ENCODE data around the gene KCNC4.

KCNC4 gene

GRCh38 chr1:110233861-110234260 is 23.7 kb downstream of the KCNC4 start:
- no peak for DNase-seq (ENCODE audit: low read depth)

GRCh38 chr1:110234691-110235090 is 24.6 kb downstream of the KCNC4 start:
- DNase-seq (ENCODE audit: low read depth) = no peak

GRCh38 chr1:110235181-110235833 is 25.2 kb downstream of the KCNC4 start:
- DNase-seq (ENCODE audit: low read depth) = no peak

GRCh38 chr1:110235834-110236682 is 25.9 kb downstream of the KCNC4 start:
- DNase-seq (ENCODE audit: low read depth) = no peak

- no peak for DNase-seq (ENCODE audit: low read depth)
Measured at GRCh38 chr1:110237386-110238152, 27.5 kb downstream of the KCNC4 start.

GRCh38 chr1:110239441-110240430 is 29.6 kb downstream of the KCNC4 start:
- no peak for DNase-seq (ENCODE audit: low read depth)

GRCh38 chr1:110240476-110241210 is 30.5 kb downstream of the KCNC4 start:
- no peak for DNase-seq (ENCODE audit: low read depth)

GRCh38 chr1:110241516-110241915 is 31.4 kb downstream of the KCNC4 start:
- DNase-seq (ENCODE audit: low read depth) = no peak

- no peak for DNase-seq (ENCODE audit: low read depth)
Measured at GRCh38 chr1:110242062-110242461, 31.9 kb downstream of the KCNC4 start.

- no peak for DNase-seq (ENCODE audit: low read depth)
Measured at GRCh38 chr1:110242731-110243130, 32.6 kb downstream of the KCNC4 start.

GRCh38 chr1:110243146-110243545 is 33.0 kb downstream of the KCNC4 start:
- no peak for DNase-seq (ENCODE audit: low read depth)

- no peak for DNase-seq (ENCODE audit: low read depth)
Measured at GRCh38 chr1:110243574-110243973, 33.5 kb downstream of the KCNC4 start.

- no peak for DNase-seq (ENCODE audit: low read depth)
Measured at GRCh38 chr1:110245876-110246620, 35.9 kb downstream of the KCNC4 start.

GRCh38 chr1:110248746-110249145 is 38.6 kb downstream of the KCNC4 start:
- DNase-seq (ENCODE audit: low read depth) = no peak

GRCh38 chr1:110249256-110249655 is 39.1 kb downstream of the KCNC4 start:
- no peak for DNase-seq (ENCODE audit: low read depth)

- DNase-seq (ENCODE audit: low read depth) = no peak
Measured at GRCh38 chr1:110250008-110250407, 39.9 kb downstream of the KCNC4 start.

GRCh38 chr1:110250749-110251148 is 40.6 kb downstream of the KCNC4 start:
- DNase-seq (ENCODE audit: low read depth) = no peak

GRCh38 chr1:110253213-110253612 is 43.1 kb downstream of the KCNC4 start:
- no peak for DNase-seq (ENCODE audit: low read depth)

GRCh38 chr1:110254604-110255391 is 44.7 kb downstream of the KCNC4 start:
- no peak for DNase-seq (ENCODE audit: low read depth)
